Upper lobe of right lung (tissue), 1 donor: ENCODE data around the gene IPCEF1. TPM values are rescaled to one million over a fixed set of nuclear protein-coding genes. Genes with fewer than 3 reads are reported as not detected.

Experiments
- ATAC-seq: fragments of 200-7000 bp; cut with Tn5 transposase; one replicate; pipeline ENCODE4 v1.9.1; 2020; ENCODE audit warnings: mild to moderate bottlenecking, moderate library complexity
- DNase-seq: peaks from one replicate; pipeline ENCODE4 v3.0.0-alpha.2; 2020
- H3K27ac ChIP-seq: fragments of 200-600 bp; one replicate; pipeline ENCODE4 v1.8.0; 2022
- H3K27me3 ChIP-seq: fragments of 200-600 bp; one replicate; pipeline ENCODE4 v1.8.0; 2022; ENCODE audit warnings: mild to moderate bottlenecking
- H3K36me3 ChIP-seq: fragments of 200-600 bp; one replicate; pipeline ENCODE4 v1.8.0; 2022
- H3K4me1 ChIP-seq: fragments of 200-600 bp; one replicate; pipeline ENCODE4 v1.8.0; 2022
- H3K4me3 ChIP-seq: fragments of 200-600 bp; one replicate; pipeline ENCODE4 v1.8.0; 2022; ENCODE audit warnings: mild to moderate bottlenecking
- H3K9me3 ChIP-seq: fragments of 200-600 bp; one replicate; pipeline ENCODE4 v1.8.0; 2022
- CTCF ChIP-seq: fragments of 200-600 bp; IDR thresholded peaks from one replicate; pipeline ENCODE4 v1.8.0; 2022; ENCODE audit warnings: antibody characterized with exemption
- intact Hi-C: fragments of 100-400 bp; cut with DNase I; formaldehyde crosslinking; loops from one replicate; pipeline ENCODE4 v1.11.0; 2022
- total RNA-seq: library from RNA; stranded (reverse); fragmentation: NEBNext Ultra II Directional; extraction: Animal tissue kit (Norgen Biotek cat#: 25700); gene quantifications from one replicate; pipeline ENCODE4 v1.2.1, GENCODE V29; 2021
- donor health status: DM: no; HTN: yes; CAD: no; lungs with severe emphysema.

The IPCEF1 gene
- total RNA-seq, 1 donor from 2014 or later = 8.8 TPM

GRCh38 chr6:154399097-154399496 is 42.5 kb upstream of the IPCEF1 start:
- ATAC-seq (no peak), DNase-seq (no peak)
- TF ChIP-seq CTCF = no peak
- intact Hi-C loops = no loop called here
- Histone ChIP-seq H3K4me3 (no peak overlapping the region), H3K27ac (no peak overlapping the region), H3K27me3 (no peaks in the 10 kb centered on the region), H3K4me1 (no peaks in the 10 kb centered on the region), H3K36me3 (no peaks in the 10 kb centered on the region), H3K9me3 (no peaks in the 10 kb centered on the region)

- DNase-seq (no peak), ATAC-seq (no peak)
- Histone ChIP-seq H3K27me3 (no peaks in the 10 kb centered on the region), H3K36me3 (no peaks in the 10 kb centered on the region), H3K27ac (no peak overlapping the region), H3K4me3 (no peak overlapping the region), H3K9me3 (no peaks in the 10 kb centered on the region), H3K4me1 (no peaks in the 10 kb centered on the region)
- TF ChIP-seq CTCF = no peak
- intact Hi-C loops = no loop called here
Measured at GRCh38 chr6:154397491-154398195, 41.0 kb upstream of the IPCEF1 start.

GRCh38 chr6:154395878-154396277 is 39.3 kb upstream of the IPCEF1 start:
- Histone ChIP-seq H3K27ac (no peak overlapping the region), H3K4me3 (no peak overlapping the region), H3K27me3 (no peaks in the 10 kb centered on the region), H3K9me3 (no peaks in the 10 kb centered on the region), H3K4me1 (no peaks in the 10 kb centered on the region), H3K36me3 (no peaks in the 10 kb centered on the region)
- DNase-seq (no peak), ATAC-seq (no peak)
- intact Hi-C loops = no loop called here
- TF ChIP-seq CTCF = no peak

DNA sequence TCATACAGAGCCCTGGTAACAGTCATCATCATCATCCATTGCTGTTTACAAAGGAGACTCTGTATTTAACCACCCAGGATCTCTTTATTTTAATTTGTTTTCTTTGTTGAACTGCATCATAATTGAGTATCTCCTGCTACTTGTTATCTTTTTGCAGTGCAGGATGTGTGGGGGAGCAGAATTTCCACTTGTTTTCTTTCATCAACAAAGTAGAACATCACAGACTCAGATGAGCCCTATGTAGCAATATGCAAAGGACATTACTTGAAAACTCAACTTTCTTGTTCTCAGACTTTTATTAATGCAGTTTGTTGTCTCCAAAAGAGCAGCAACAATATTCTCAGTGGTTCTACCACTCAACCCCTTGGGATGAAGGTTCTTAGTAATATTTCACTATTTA is 38.7 kb upstream of the IPCEF1 start:
- DNase-seq (no peak), ATAC-seq (no peak)
- Histone ChIP-seq H3K36me3 (no peaks in the 10 kb centered on the region), H3K4me3 (no peak overlapping the region), H3K4me1 (no peaks in the 10 kb centered on the region), H3K27ac (no peak overlapping the region), H3K27me3 (no peaks in the 10 kb centered on the region), H3K9me3 (no peaks in the 10 kb centered on the region)
- intact Hi-C loops = no loop called here
- TF ChIP-seq CTCF = no peak

DNA sequence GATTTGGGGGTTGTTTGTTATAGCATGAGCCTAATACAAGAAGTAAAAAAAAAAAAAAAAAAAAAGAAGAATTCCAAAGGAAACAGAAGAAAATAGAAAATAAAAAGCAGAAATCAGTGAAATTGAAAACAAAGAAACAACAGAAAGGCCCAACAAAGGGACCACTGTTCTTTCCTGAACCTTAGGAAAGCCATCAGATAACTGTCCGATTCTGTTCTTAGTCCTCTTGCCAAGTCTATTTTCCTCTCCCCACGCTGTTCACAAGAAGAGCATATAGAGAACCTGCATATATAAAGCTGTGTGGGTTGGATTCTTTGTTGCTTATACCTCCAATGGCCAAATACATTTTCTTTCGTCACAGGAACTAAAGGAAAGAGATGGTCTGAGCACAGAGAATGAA is 38.0 kb upstream of the IPCEF1 start:
- Histone ChIP-seq H3K4me3 (no peak overlapping the region), H3K9me3 (no peaks in the 10 kb centered on the region), H3K4me1 (no peaks in the 10 kb centered on the region), H3K27me3 (no peaks in the 10 kb centered on the region), H3K36me3 (no peaks in the 10 kb centered on the region), H3K27ac (no peak overlapping the region)
- intact Hi-C loops = no loop called here
- TF ChIP-seq CTCF = no peak
- ATAC-seq = no peak
- DNase-seq = no peak

DNA sequence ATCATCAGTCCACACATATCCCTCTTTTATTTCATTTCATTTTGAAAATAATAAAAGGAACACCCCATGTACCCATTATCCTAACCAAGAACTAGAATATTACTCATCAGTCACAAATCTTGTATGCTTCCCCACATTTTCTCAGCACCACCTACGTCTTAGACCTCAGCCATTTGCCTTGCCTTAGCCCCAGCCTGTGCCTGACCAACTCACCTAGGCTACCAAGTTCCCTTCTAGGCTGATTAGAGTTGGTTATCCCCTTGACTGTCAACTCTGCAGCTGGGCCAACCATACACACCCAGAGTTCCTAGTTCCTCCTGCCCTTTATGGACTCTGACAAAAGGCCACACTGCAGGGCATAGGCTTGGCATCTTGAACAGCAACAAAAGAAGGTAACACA is 33.4 kb upstream of the IPCEF1 start:
- Histone ChIP-seq H3K4me1 (no peaks in the 10 kb centered on the region), H3K36me3 (no peaks in the 10 kb centered on the region), H3K27ac (no peak overlapping the region), H3K4me3 (no peak overlapping the region), H3K27me3 (no peaks in the 10 kb centered on the region), H3K9me3 (no peaks in the 10 kb centered on the region)
- no peak for ATAC-seq
- no peak for TF ChIP-seq CTCF
- intact Hi-C loops = no loop called here
- DNase-seq = no peak
